ENCODE data around the gene NLRP6. TPM values are rescaled to one million over a fixed set of nuclear protein-coding genes. Genes with fewer than 3 reads are reported as not detected.
"Not testable (repeated sequence)": the region's sequence is repeated elsewhere in the genome, so short reads cannot be mapped to it uniquely, and the experiment has no call there.

NLRP6 gene
- polyA plus RNA-seq, 3 donors: 0.10 to 0.51 (median 0.24) TPM

DNA sequence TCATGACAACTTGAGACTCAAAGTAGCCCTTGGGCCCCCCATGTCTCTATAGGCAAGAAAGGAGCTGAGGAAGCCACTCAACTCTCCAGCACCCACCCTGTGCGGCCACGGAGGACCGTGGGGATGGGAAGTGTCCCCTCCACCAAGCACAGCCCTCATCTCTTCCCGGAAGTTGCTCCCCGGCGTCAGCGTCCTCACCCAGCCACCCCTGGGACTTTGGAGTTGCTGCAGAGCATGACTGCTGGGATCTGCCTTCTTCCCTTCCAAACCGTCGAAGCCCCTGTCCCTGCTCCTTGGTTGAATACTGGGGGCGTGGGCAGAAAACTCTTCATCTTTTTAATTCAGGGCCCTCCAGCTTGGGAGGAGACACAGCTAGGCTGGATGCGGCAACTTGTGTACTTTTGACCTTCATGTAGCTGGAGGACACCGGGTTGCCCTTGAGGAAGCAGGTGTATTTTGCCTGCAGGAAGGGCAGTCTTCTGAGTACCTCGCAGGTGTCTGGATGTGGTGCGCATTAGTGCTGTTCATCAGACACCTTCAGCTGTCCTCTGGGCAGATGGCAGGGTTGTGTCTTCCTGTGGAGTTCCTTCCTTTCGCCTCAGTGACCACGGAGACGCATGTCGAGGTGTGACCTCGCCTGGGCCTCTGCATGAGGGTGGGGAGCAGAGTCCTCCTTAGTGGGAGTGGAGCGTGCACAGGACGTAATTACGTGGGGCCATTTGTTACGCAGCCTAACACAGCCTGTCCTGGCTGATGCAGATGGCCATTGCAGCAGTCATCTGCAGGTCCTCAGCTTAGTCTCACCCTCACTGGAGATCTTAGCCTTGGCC is 54.7 kb downstream of the NLRP6 start:
- peaks cover 15 to 24% (median 21%) of the 10 kb centered on the region in 7 donors for H3K9me3 Mint-ChIP-seq
- peaks cover 7 to 23% of the 10 kb centered on the region in 2 donors for H3K9me3 ChIP-seq (replicated peaks in 1 of 2; ENCODE audit: control insufficient read depth in 1 of 2, insufficient read depth in 1 of 2, low read length in 2 of 2)
- no peak overlapping the region for H3K9ac ChIP-seq (ENCODE audit: insufficient read depth, low read length, poor library complexity, severe bottlenecking)
- peak overlapping the region in 1 of 7 donors; percentile 68 for H3K27ac Mint-ChIP-seq
- peaks cover 2 to 3% of the 10 kb centered on the region in 2 donors for H3K36me3 Mint-ChIP-seq
- H3K27me3 Mint-ChIP-seq (ENCODE audit: low read depth in 3 of 3): peaks cover 5 to 9% (median 8%) of the 10 kb centered on the region in 3 donors
- no peak overlapping the region for H2AFZ ChIP-seq (ENCODE audit: insufficient read depth, low read depth, low read length, poor library complexity, severe bottlenecking)
- no peaks in the 10 kb centered on the region for H3K36me3 ChIP-seq (replicated peaks in 1 of 2; ENCODE audit: control insufficient read depth in 1 of 2, insufficient read depth in 2 of 2, low read length in 2 of 2)
- no peak overlapping the region for H3K4me2 ChIP-seq (replicated peaks; ENCODE audit: extremely low read depth, low read length, poor library complexity, severe bottlenecking)
- H3K79me2 ChIP-seq (ENCODE audit: insufficient read depth, low read length): no peaks in the 10 kb centered on the region
- peaks cover 39% of the 10 kb centered on the region for H3K4me1 Mint-ChIP-seq
- no peak for DNase-seq
- TF ChIP-seq, protein P1, sequence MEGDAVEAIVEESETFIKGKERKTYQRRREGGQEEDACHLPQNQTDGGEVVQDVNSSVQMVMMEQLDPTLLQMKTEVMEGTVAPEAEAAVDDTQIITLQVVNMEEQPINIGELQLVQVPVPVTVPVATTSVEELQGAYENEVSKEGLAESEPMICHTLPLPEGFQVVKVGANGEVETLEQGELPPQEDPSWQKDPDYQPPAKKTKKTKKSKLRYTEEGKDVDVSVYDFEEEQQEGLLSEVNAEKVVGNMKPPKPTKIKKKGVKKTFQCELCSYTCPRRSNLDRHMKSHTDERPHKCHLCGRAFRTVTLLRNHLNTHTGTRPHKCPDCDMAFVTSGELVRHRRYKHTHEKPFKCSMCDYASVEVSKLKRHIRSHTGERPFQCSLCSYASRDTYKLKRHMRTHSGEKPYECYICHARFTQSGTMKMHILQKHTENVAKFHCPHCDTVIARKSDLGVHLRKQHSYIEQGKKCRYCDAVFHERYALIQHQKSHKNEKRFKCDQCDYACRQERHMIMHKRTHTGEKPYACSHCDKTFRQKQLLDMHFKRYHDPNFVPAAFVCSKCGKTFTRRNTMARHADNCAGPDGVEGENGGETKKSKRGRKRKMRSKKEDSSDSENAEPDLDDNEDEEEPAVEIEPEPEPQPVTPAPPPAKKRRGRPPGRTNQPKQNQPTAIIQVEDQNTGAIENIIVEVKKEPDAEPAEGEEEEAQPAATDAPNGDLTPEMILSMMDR (IDR thresholded peaks at IDR 0.05): no peak
- H3K4me1 ChIP-seq (ENCODE audit: control insufficient read depth in 1 of 2, insufficient read depth in 2 of 2, low read length in 2 of 2): peaks cover 22 to 34% of the 10 kb centered on the region in 2 donors
- no peaks in the 10 kb centered on the region for H3K27me3 ChIP-seq (ENCODE audit: control insufficient read depth in 2 of 2, insufficient read depth in 2 of 2, low read length in 2 of 2)
- intact Hi-C loops (cut with micrococcal nuclease): no loop called here
- H4K20me1 ChIP-seq (ENCODE audit: insufficient read depth, low read length): no peaks in the 10 kb centered on the region
- H3K27ac ChIP-seq (ENCODE audit: low read depth in 1 of 2, low read length in 2 of 2): no peak overlapping the region
- 81% methylated on average over 19 of the region's 23 CpGs for WGBS (ENCODE audit: insufficient coverage)
- no peak overlapping the region for H3K4me3 Mint-ChIP-seq
- no peak overlapping the region for H3K4me3 ChIP-seq (replicated peaks in 1 of 3; ENCODE audit: low read depth in 2 of 3, low read length in 3 of 3)

DNA sequence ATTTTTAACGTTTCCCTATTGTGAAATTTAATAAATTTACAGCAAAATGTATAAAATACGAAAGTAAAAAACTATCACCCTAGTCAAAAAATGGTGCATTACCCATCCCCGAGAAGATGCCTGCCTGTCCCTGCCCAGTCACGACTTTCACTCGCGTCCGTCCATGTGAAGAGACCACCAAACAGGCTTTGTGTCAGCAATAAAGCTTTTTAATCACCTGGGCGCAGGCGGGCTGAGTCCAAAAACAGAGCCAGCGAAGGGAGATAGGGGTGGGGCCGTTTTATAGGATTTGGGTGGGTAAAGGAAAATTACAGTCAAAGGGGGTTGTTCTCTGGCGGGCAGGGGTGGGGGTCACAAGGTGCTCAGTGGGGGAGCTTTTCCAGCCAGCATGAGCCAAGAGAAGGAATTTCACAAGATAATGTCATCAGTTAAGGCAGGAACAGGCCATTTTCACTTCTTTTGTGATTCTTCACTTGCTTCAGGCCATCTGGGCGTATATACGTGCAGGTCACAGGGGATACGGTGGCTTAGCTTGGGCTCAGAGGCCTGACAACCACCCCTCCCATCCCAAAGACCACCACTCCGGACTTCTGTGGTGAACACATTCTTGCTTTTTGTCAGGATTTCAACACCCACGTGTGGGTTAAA is 55.5 kb downstream of the NLRP6 start:
- H3K27ac ChIP-seq (ENCODE audit: low read depth in 1 of 2, low read length in 2 of 2); H3K36me3 Mint-ChIP-seq; H3K79me2 ChIP-seq (ENCODE audit: insufficient read depth, low read length); H3K4me3 Mint-ChIP-seq; H3K27ac Mint-ChIP-seq; H3K4me3 ChIP-seq (replicated peaks in 1 of 3; ENCODE audit: low read depth in 2 of 3, low read length in 3 of 3); H4K20me1 ChIP-seq (ENCODE audit: insufficient read depth, low read length); intact Hi-C loops (cut with micrococcal nuclease); DNase-seq; H3K9ac ChIP-seq (ENCODE audit: insufficient read depth, low read length, poor library complexity, severe bottlenecking); H3K4me2 ChIP-seq (replicated peaks; ENCODE audit: extremely low read depth, low read length, poor library complexity, severe bottlenecking); H3K27me3 Mint-ChIP-seq (ENCODE audit: low read depth in 3 of 3); H3K27me3 ChIP-seq (ENCODE audit: control insufficient read depth in 2 of 2, insufficient read depth in 2 of 2, low read length in 2 of 2); H2AFZ ChIP-seq (ENCODE audit: insufficient read depth, low read depth, low read length, poor library complexity, severe bottlenecking); H3K36me3 ChIP-seq (replicated peaks in 1 of 2; ENCODE audit: control insufficient read depth in 1 of 2, insufficient read depth in 2 of 2, low read length in 2 of 2): not testable (repeated sequence)
- Histone ChIP-seq H3K4me1 (ENCODE audit: control insufficient read depth in 1 of 2, insufficient read depth in 2 of 2, low read length in 2 of 2) (peaks cover 19 to 26% of the 10 kb centered on the region in 2 donors), H3K9me3 (replicated peaks in 1 of 2; ENCODE audit: control insufficient read depth in 1 of 2, insufficient read depth in 1 of 2, low read length in 2 of 2) (peaks cover 7 to 23% of the 10 kb centered on the region in 2 donors)
- WGBS (ENCODE audit: insufficient coverage): 89% methylated on average over 9 of the region's 17 CpGs
- Mint-ChIP-seq H3K4me1 (peaks cover 33% of the 10 kb centered on the region), H3K9me3 (peaks cover 15 to 24% (median 21%) of the 10 kb centered on the region in 7 donors)

Data from CD14-positive monocyte (primary cell).